Mesothelial cell of epicardium (in vitro differentiated cells): ENCODE measurements around the gene TBC1D22A. TPM values are rescaled to one million over a fixed set of nuclear protein-coding genes. Genes with fewer than 3 reads are reported as not detected.
A peak's percentile ranks its signal among the peaks of the same experiment; 100 is the strongest.

Source experiments
- DNase-seq, 2 experiments: peaks; one replicate each; pipeline ENCODE4 v3.0.0; 2021; ENCODE audit warnings: low spot score in 2 of 2; ENCODE audit not compliant: unreplicated experiment in 2 of 2
- H3K27ac Mint-ChIP-seq: 2 replicates; pipeline ENCODE4 v1.8.0; 2021; ENCODE audit warnings: mixed read lengths
- H3K27me3 Mint-ChIP-seq: 2 replicates; pipeline ENCODE4 v1.8.0; 2021; ENCODE audit warnings: low read depth, mixed read lengths
- H3K36me3 Mint-ChIP-seq: 2 replicates; pipeline ENCODE4 v1.8.0; 2021; ENCODE audit warnings: mixed read lengths
- H3K4me1 Mint-ChIP-seq: 2 replicates; pipeline ENCODE4 v1.8.0; 2021; ENCODE audit warnings: mixed read lengths
- H3K4me3 Mint-ChIP-seq: 2 replicates; pipeline ENCODE4 v1.8.0; 2021; ENCODE audit warnings: mild to moderate bottlenecking, moderate library complexity, mixed read lengths
- H3K9me3 Mint-ChIP-seq: 2 replicates; pipeline ENCODE4 v1.8.0; 2021; ENCODE audit warnings: mixed read lengths
- CTCF ChIP-seq: fragments of 200-600 bp; sonication (generic); IDR thresholded peaks from one replicate; pipeline ENCODE4 v1.5.0; 2021; ENCODE audit warnings: antibody characterized with exemption; ENCODE audit not compliant: unreplicated experiment
- total RNA-seq: library from RNA; stranded (reverse); gene quantifications from 3 replicates; pipeline ENCODE4 v1.2.1, GENCODE V29; 2021

The TBC1D22A gene
- total RNA-seq, 1 donor from 2014 or later = 26.6 TPM

GRCh38 chr22:47100019-47100418 is 337.6 kb downstream of the TBC1D22A start:
- Mint-ChIP-seq H3K27me3 (no peaks in the 10 kb centered on the region), H3K4me1 (peaks cover 9% of the 10 kb centered on the region), H3K4me3 (no peak overlapping the region), H3K27ac (no peak overlapping the region), H3K36me3 (peaks cover 4% of the 10 kb centered on the region), H3K9me3 (no peaks in the 10 kb centered on the region)
- no peak for TF ChIP-seq CTCF
- no peak for DNase-seq

- Mint-ChIP-seq H3K9me3 (peaks cover under 1% of the 10 kb centered on the region), H3K27ac (no peak overlapping the region), H3K4me1 (peaks cover 9% of the 10 kb centered on the region), H3K36me3 (peaks cover 5% of the 10 kb centered on the region), H3K27me3 (no peaks in the 10 kb centered on the region), H3K4me3 (no peak overlapping the region)
- TF ChIP-seq CTCF = no peak
- DNase-seq = peak in 1 of 2 experiments; percentile 31
These were observed 338.3 kb downstream of the TBC1D22A start for GRCh38 chr22:47100646-47101200.

GRCh38 chr22:47101321-47101885 is 339.0 kb downstream of the TBC1D22A start:
- Mint-ChIP-seq H3K4me3 (no peak overlapping the region), H3K4me1 (peaks cover 9% of the 10 kb centered on the region), H3K27me3 (no peaks in the 10 kb centered on the region), H3K27ac (no peak overlapping the region), H3K36me3 (peaks cover 5% of the 10 kb centered on the region), H3K9me3 (peaks cover 8% of the 10 kb centered on the region)
- peak in 1 of 2 experiments; percentile 24 for DNase-seq
- TF ChIP-seq CTCF = no peak

GRCh38 chr22:47102081-47102480 is 339.6 kb downstream of the TBC1D22A start:
- Mint-ChIP-seq H3K27ac (no peak overlapping the region), H3K27me3 (no peaks in the 10 kb centered on the region), H3K9me3 (peaks cover 12% of the 10 kb centered on the region), H3K36me3 (peaks cover 5% of the 10 kb centered on the region), H3K4me1 (peaks cover 9% of the 10 kb centered on the region), H3K4me3 (no peak overlapping the region)
- no peak for TF ChIP-seq CTCF
- DNase-seq = peak in 1 of 2 experiments; percentile 6

- Mint-ChIP-seq H3K36me3 (peaks cover 5% of the 10 kb centered on the region), H3K27me3 (no peaks in the 10 kb centered on the region), H3K27ac (peak overlapping the region; percentile 39), H3K4me3 (no peak overlapping the region), H3K9me3 (peaks cover 17% of the 10 kb centered on the region), H3K4me1 (peaks cover 9% of the 10 kb centered on the region)
- no peak for TF ChIP-seq CTCF
- peak in 1 of 2 experiments; percentile 22 for DNase-seq
These were observed 340.2 kb downstream of the TBC1D22A start for GRCh38 chr22:47102648-47103047.

- peaks cover 5% of the 10 kb centered on the region for H3K36me3 Mint-ChIP-seq
- TF ChIP-seq CTCF = no peak
These were observed 342.6 kb downstream of the TBC1D22A start for GRCh38 chr22:47105085-47105484.

More at GRCh38 chr22:47105085-47105484, 342.6 kb downstream of the TBC1D22A start:
- H3K4me1 Mint-ChIP-seq = peaks cover 9% of the 10 kb centered on the region
- peaks cover 27% of the 10 kb centered on the region for H3K9me3 Mint-ChIP-seq
- H3K27ac Mint-ChIP-seq = no peak overlapping the region
- DNase-seq = no peak
- H3K4me3 Mint-ChIP-seq = no peak overlapping the region
- H3K27me3 Mint-ChIP-seq = no peaks in the 10 kb centered on the region
